Measurements from ENCODE around the gene BRD1.

- TF ChIP-seq CTCF (IDR thresholded peaks at IDR 0.05 in 4 of 5, conservative IDR thresholded peaks at IDR 0.05 in 1 of 5) = no peak
- TF ChIP-seq POLR2A (IDR thresholded peaks at IDR 0.05) = no peak
Measured at GRCh38 chr22:49787861-49788260, 39.8 kb downstream of the BRD1 start.

All from gastrocnemius medialis (tissue), 4 donors.